DOHH2 (cell line): ENCODE results near the gene ABHD3.
"Not testable (repeated sequence)": the region's sequence is repeated elsewhere in the genome, so short reads cannot be mapped to it uniquely, and the experiment has no call there.

Source experiments
- H3F3A ChIP-seq: fragments of 200-600 bp; sonication (generic), shearing (Covaris generic); 2 replicates; pipeline ENCODE4 v1.6.0; 2016; ENCODE audit warnings: antibody characterized with exemption, mild to moderate bottlenecking; ENCODE audit not compliant: control insufficient read depth, insufficient read depth
- H3K27ac ChIP-seq: fragments of 200-600 bp; sonication (generic); 2 replicates; pipeline ENCODE4 v1.5.1; 2014; ENCODE audit warnings: low read depth, mild to moderate bottlenecking, low read length, moderate library complexity
- H3K27me3 ChIP-seq: fragments of 200-600 bp; sonication (generic); 2 replicates; pipeline ENCODE4 v1.6.1; 2014; ENCODE audit warnings: mild to moderate bottlenecking, low read length, mixed read lengths; ENCODE audit not compliant: control insufficient read depth
- H3K36me3 ChIP-seq: fragments of 200-600 bp; sonication (generic); 2 replicates; pipeline ENCODE4 v1.6.1; 2014; ENCODE audit warnings: mild to moderate bottlenecking, low read length, moderate library complexity, mixed read lengths; ENCODE audit not compliant: control insufficient read depth
- H3K4me1 ChIP-seq: fragments of 200-600 bp; sonication (generic); 2 replicates; pipeline ENCODE4 v1.6.1; 2014; ENCODE audit warnings: mild to moderate bottlenecking, low read length, mixed read lengths; ENCODE audit not compliant: control insufficient read depth
- H3K4me2 ChIP-seq: fragments of 200-600 bp; sonication (generic); 2 replicates; pipeline ENCODE4 v1.6.0; 2014; ENCODE audit warnings: mild to moderate bottlenecking, low read length, moderate library complexity
- H3K4me3 ChIP-seq: fragments of 200-600 bp; sonication (generic); 2 replicates; pipeline ENCODE4 v1.5.1; 2014; ENCODE audit warnings: mild to moderate bottlenecking, low read length, mixed read lengths
- H3K79me2 ChIP-seq: fragments of 200-600 bp; sonication (generic); 2 replicates; pipeline ENCODE4 v1.6.1; 2014; ENCODE audit warnings: mild to moderate bottlenecking, low read length, mixed read lengths; ENCODE audit not compliant: control insufficient read depth
- H3K9me2 ChIP-seq: fragments of 200-600 bp; sonication (generic); replicated peaks from 2 replicates; pipeline ENCODE4 v1.6.1; 2014; ENCODE audit warnings: mild to moderate bottlenecking, low read length, mixed read lengths; ENCODE audit not compliant: control insufficient read depth
- H3K9me3 ChIP-seq: fragments of 200-600 bp; sonication (generic); 2 replicates; pipeline ENCODE4 v1.6.1; 2014; ENCODE audit warnings: antibody characterized with exemption, low read length, mixed read lengths; ENCODE audit not compliant: control insufficient read depth, insufficient read depth
- H4K20me1 ChIP-seq: fragments of 200-600 bp; sonication (generic); 2 replicates; pipeline ENCODE4 v1.6.0; 2014; ENCODE audit warnings: low read depth, mild to moderate bottlenecking, antibody characterized with exemption, low read length, moderate library complexity; ENCODE audit not compliant: control insufficient read depth, insufficient read depth
- CTCF ChIP-seq: fragments of 200-600 bp; sonication (generic); IDR thresholded peaks from one replicate; pipeline ENCODE4 v1.5.1; 2014; ENCODE audit warnings: antibody characterized with exemption, mild to moderate bottlenecking, low read depth, low read length; ENCODE audit not compliant: poor library complexity, severe bottlenecking
- EZH2phosphoT487 ChIP-seq: fragments of 200-600 bp; sonication (generic); IDR thresholded peaks from 2 replicates; pipeline ENCODE4 v1.6.1; 2017; ENCODE audit warnings: borderline replicate concordance, mild to moderate bottlenecking, antibody characterized with exemption, low read length, moderate library complexity, mixed read lengths

Gene ABHD3

GRCh38 chr18:21634588-21635199 lies 69.9 kb downstream of the ABHD3 start:
- no peaks in the 10 kb centered on the region for H3K9me2 ChIP-seq
- peaks cover 53% of the 10 kb centered on the region for H3K36me3 ChIP-seq

GRCh38 chr18:21632393-21632792 lies 72.2 kb downstream of the ABHD3 start:
- H3K4me1 ChIP-seq = peaks cover 42% of the 10 kb centered on the region
- H3K4me3 ChIP-seq = no peak overlapping the region
- H3K9me3 ChIP-seq = no peaks in the 10 kb centered on the region
- peaks cover 10% of the 10 kb centered on the region; the same call in 1 of the 2 replicates for H4K20me1 ChIP-seq
- peaks cover 36% of the 10 kb centered on the region for H3K79me2 ChIP-seq
- H3F3A ChIP-seq = peaks cover 39% of the 10 kb centered on the region
- no peaks in the 10 kb centered on the region for H3K9me2 ChIP-seq
- no peak overlapping the region for H3K27ac ChIP-seq
- H3K4me2 ChIP-seq = no peak overlapping the region
- no peaks in the 10 kb centered on the region for H3K27me3 ChIP-seq
- peaks cover 70% of the 10 kb centered on the region for H3K36me3 ChIP-seq
- no peak for TF ChIP-seq EZH2phosphoT487
- TF ChIP-seq CTCF = no peak

More at GRCh38 chr18:21634588-21635199, 69.9 kb downstream of the ABHD3 start:
- peaks cover 4% of the 10 kb centered on the region; the same call in 1 of the 2 replicates for H4K20me1 ChIP-seq
- H3K4me1 ChIP-seq = peaks cover 30% of the 10 kb centered on the region
- no peak overlapping the region for H3K4me2 ChIP-seq
- TF ChIP-seq EZH2phosphoT487 (no peak), CTCF (no peak)
- peaks cover 32% of the 10 kb centered on the region for H3F3A ChIP-seq
- H3K27ac ChIP-seq = no peak overlapping the region
- no peak overlapping the region for H3K4me3 ChIP-seq
- H3K79me2 ChIP-seq = peaks cover 13% of the 10 kb centered on the region
- no peaks in the 10 kb centered on the region for H3K9me3 ChIP-seq
- H3K27me3 ChIP-seq = no peaks in the 10 kb centered on the region

GRCh38 chr18:21629089-21629832 lies 75.3 kb downstream of the ABHD3 start:
- no peaks in the 10 kb centered on the region for H3K9me2 ChIP-seq
- H3K36me3 ChIP-seq = peaks cover 86% of the 10 kb centered on the region
- H4K20me1 ChIP-seq = peaks cover 10% of the 10 kb centered on the region; the same call in 1 of the 2 replicates
- peaks cover 33% of the 10 kb centered on the region for H3K4me1 ChIP-seq
- H3K27me3 ChIP-seq = no peaks in the 10 kb centered on the region
- peak overlapping the region; percentile 32 for H3K4me2 ChIP-seq
- peaks cover 65% of the 10 kb centered on the region for H3K79me2 ChIP-seq
- peaks cover 33% of the 10 kb centered on the region for H3F3A ChIP-seq
- no peaks in the 10 kb centered on the region for H3K9me3 ChIP-seq
- 0 out of 2 replicates have a peak overlapping the region, but pooled peaks have one; percentile 2 for H3K4me3 ChIP-seq
- H3K27ac ChIP-seq = peak overlapping the region; percentile 67
- TF ChIP-seq CTCF (no peak), EZH2phosphoT487 (no peak)

- H3K4me2 ChIP-seq, H3K9me2 ChIP-seq, H3K4me3 ChIP-seq, H3F3A ChIP-seq, H3K27me3 ChIP-seq, H3K27ac ChIP-seq, H3K9me3 ChIP-seq: not testable (repeated sequence)
- Histone ChIP-seq H3K36me3 (peaks cover 90% of the 10 kb centered on the region), H4K20me1 (peaks cover 20% of the 10 kb centered on the region; the same call in 1 of the 2 replicates), H3K79me2 (peaks cover 99% of the 10 kb centered on the region), H3K4me1 (peaks cover 15% of the 10 kb centered on the region)
Measured at GRCh38 chr18:21621640-21622039, 82.9 kb downstream of the ABHD3 start.
